HCT116 (cell line): Measurements from ENCODE around the gene BATF3. TPM values are rescaled to one million over a fixed set of nuclear protein-coding genes. Genes with fewer than 3 reads are reported as not detected.

Experiments used
- ATAC-seq: fragments of 200-7000 bp; cut with Tn5 transposase; 2 replicates; pipeline ENCODE4 v1.9.1; 2020; ENCODE audit warnings: mild to moderate bottlenecking, moderate library complexity
- BruUV-seq: library from RNA; stranded (reverse); fragments of 400-500 nt; replicated peaks from 2 replicates; lab custom pipeline; 2021; lab: Mats Ljungman, UMichigan
- CTCF ChIA-PET: fragments of 300-600 bp; sonication (Branson Sonifier 250); formaldehyde crosslinking; loops from one replicate; lab custom pipeline; 2021; ENCODE audit warnings: antibody characterized with exemption; lab: Charles Lee
- POLR2A ChIA-PET: fragments of 300-600, 350-600 bp; sonication (Branson Sonifier 250); formaldehyde crosslinking; loops from one replicate; lab custom pipeline; 2021; ENCODE audit warnings: antibody characterized with exemption; lab: Charles Lee
- RAD21 ChIA-PET, 2 experiments: fragments of 300-600 bp; sonication (Branson Sonifier 250); formaldehyde crosslinking; loops; one replicate each; lab custom pipeline; 2023; ENCODE audit warnings: low total read pairs in 2 of 2; ENCODE audit not compliant: uncharacterized antibody in 2 of 2, unreplicated experiment in 2 of 2, low non-redundant PET in 1 of 2; lab: Charles Lee
- DNase-seq: peaks from one replicate; pipeline ENCODE4 v3.0.0-alpha.2; 2010; ENCODE audit warnings: low read depth, low spot score
- H2AFZ ChIP-seq: fragments of 200-600 bp; shearing (Covaris generic), sonication (generic); 2 replicates; pipeline ENCODE4 v1.6.1; 2017; ENCODE audit warnings: low read depth, mixed run types, mixed read lengths, antibody characterized with exemption, low read length; ENCODE audit not compliant: poor library complexity, severe bottlenecking
- H3K27ac ChIP-seq: 2 replicates; pipeline ENCODE4 v1.5.1; 2012; ENCODE audit warnings: low read depth, low read length
- H3K27me3 ChIP-seq: fragments of 200-600 bp; sonication (generic); 2 replicates; pipeline ENCODE4 v1.6.1; 2016; ENCODE audit warnings: mixed run types, low read length, mixed read lengths; ENCODE audit not compliant: insufficient read depth
- H3K36me3 ChIP-seq, 2 experiments: fragments of 200-500 bp in 1 of 2; fragments of 200-600 bp in 1 of 2; sonication (Bioruptor generic) in 1 of 2; sonication (generic) in 1 of 2; 2 replicates each; pipeline versions ENCODE4 v1.5.1 to v1.6.1; 2014 to 2016; ENCODE audit warnings: low read length in 2 of 2, inconsistent platforms in 1 of 2, mixed read lengths in 1 of 2, mixed run types in 1 of 2; ENCODE audit not compliant: insufficient read depth in 2 of 2, control insufficient read depth in 1 of 2
- H3K4me1 ChIP-seq, 2 experiments: fragments of 200-600 bp in 1 of 2; sonication (generic) in 1 of 2; 2 replicates each; pipeline versions ENCODE4 v1.5.1 to v1.6.1; 2012 to 2017; ENCODE audit warnings: low read length in 2 of 2, inconsistent platforms in 1 of 2, mild to moderate bottlenecking in 1 of 2, mixed read lengths in 1 of 2, mixed run types in 1 of 2, moderate library complexity in 1 of 2; ENCODE audit not compliant: insufficient read depth in 2 of 2, control insufficient read depth in 1 of 2
- H3K4me2 ChIP-seq: fragments of 200-600 bp; sonication (generic); 2 replicates; pipeline ENCODE4 v1.6.1; 2017; ENCODE audit warnings: mixed run types, low read length, mixed read lengths
- H3K4me3 ChIP-seq, 2 experiments: fragments of 200-600 bp in 1 of 2; sonication (generic) in 1 of 2; replicated peaks in 1 of 2; 2 replicates each; pipeline ENCODE4 v1.5.1; 2011 to 2016; ENCODE audit warnings: low read length in 2 of 2, control low read depth in 1 of 2, low read depth in 1 of 2, mild to moderate bottlenecking in 1 of 2, mixed read lengths in 1 of 2, mixed run types in 1 of 2
- H3K79me2 ChIP-seq: fragments of 200-600 bp; sonication (generic); 2 replicates; pipeline ENCODE4 v1.6.1; 2017; ENCODE audit warnings: mild to moderate bottlenecking, mixed run types, low read length, moderate library complexity, mixed read lengths; ENCODE audit not compliant: insufficient read depth
- H3K9ac ChIP-seq: fragments of 200-600 bp; sonication (generic); 2 replicates; pipeline ENCODE4 v1.6.1; 2016; ENCODE audit warnings: low read length, mixed read lengths
- H3K9me2 ChIP-seq: fragments of 200-600 bp; sonication (generic), shearing (Covaris generic); 2 replicates; pipeline ENCODE4 v1.6.1; 2017; ENCODE audit warnings: mixed run types, mild to moderate bottlenecking, moderate library complexity; ENCODE audit not compliant: insufficient read depth
- H3K9me3 ChIP-seq, 2 experiments: fragments of 200-500 bp in 1 of 2; fragments of 200-600 bp in 1 of 2; sonication (Bioruptor generic) in 1 of 2; sonication (generic) in 1 of 2; 2 replicates each; pipeline ENCODE4 v1.6.1; 2014 to 2017; ENCODE audit warnings: low read length in 2 of 2, mixed read lengths in 2 of 2, inconsistent platforms in 1 of 2, low read depth in 1 of 2, mild to moderate bottlenecking in 1 of 2, mixed run types in 1 of 2, moderate library complexity in 1 of 2; ENCODE audit not compliant: control insufficient read depth in 1 of 2, insufficient read depth in 1 of 2
- H4K20me1 ChIP-seq: fragments of 200-600 bp; sonication (generic), shearing (Covaris generic); 2 replicates; pipeline ENCODE4 v1.6.1; 2017; ENCODE audit warnings: mixed run types, mild to moderate bottlenecking, moderate library complexity; ENCODE audit not compliant: insufficient read depth
- EGR1 ChIP-seq: IDR thresholded peaks from 2 replicates; pipeline ENCODE4 v1.6.1; 2012; ENCODE audit warnings: low read depth
- ELF1 ChIP-seq: IDR thresholded peaks from 2 replicates; pipeline ENCODE4 v1.6.1; 2012; ENCODE audit warnings: low read depth, borderline replicate concordance
- EZH2phosphoT487 ChIP-seq: fragments of 200-600 bp; IDR thresholded peaks from 2 replicates; pipeline ENCODE4 v1.6.1; 2018; ENCODE audit warnings: antibody characterized with exemption, borderline replicate concordance
- FOSL1 ChIP-seq: IDR thresholded peaks from 2 replicates; pipeline ENCODE4 v1.6.1; 2012; ENCODE audit warnings: low read depth
- RAD21 ChIP-seq: IDR thresholded peaks from 2 replicates; pipeline ENCODE4 v1.6.1; 2012; ENCODE audit warnings: low read depth, mild to moderate bottlenecking
- SP1 ChIP-seq: IDR thresholded peaks from 2 replicates; pipeline ENCODE4 v1.6.1; 2012; ENCODE audit warnings: low read depth
- SRF ChIP-seq: IDR thresholded peaks from 2 replicates; pipeline ENCODE4 v1.6.1; 2012; ENCODE audit warnings: low read depth
- TCF7L2 ChIP-seq: IDR thresholded peaks from 2 replicates; pipeline ENCODE4 v1.7.0; 2011; ENCODE audit warnings: borderline replicate concordance, inconsistent platforms; ENCODE audit not compliant: insufficient read depth, insufficient read length; ENCODE audit errors: extremely low read depth
- ZFX ChIP-seq: fragments of 450-650 bp; IDR thresholded peaks from 2 replicates; pipeline ENCODE4 v1.6.1; 2017
- ZNF274 ChIP-seq: fragments of 200-500 bp; sonication (Bioruptor generic); IDR thresholded peaks from 2 replicates; pipeline ENCODE4 v1.6.1; 2014; ENCODE audit warnings: mild to moderate bottlenecking, low read depth, low read length, inconsistent platforms
- intact Hi-C: fragments of 100-400 bp; cut with micrococcal nuclease; formaldehyde crosslinking; loops from 2 replicates; pipeline ENCODE4 v1.10.0; 2022
- total RNA-seq: library from RNA; stranded (reverse); gene quantifications from one replicate; pipeline ENCODE4 v1.2.1, GENCODE V29; 2021; ENCODE audit not compliant: unreplicated experiment
- TF ChIP-seq, protein P1 (sequence below): IDR thresholded peaks from 2 replicates; pipeline ENCODE4 v1.6.1; 2012
- TF ChIP-seq, protein P2 (sequence below): IDR thresholded peaks from 2 replicates; pipeline ENCODE4 v1.6.1; 2011; ENCODE audit warnings: mild to moderate bottlenecking, low read length, moderate library complexity; ENCODE audit not compliant: insufficient replicate concordance; ENCODE audit errors: extremely low read depth
- TF ChIP-seq, protein P3 (sequence below): IDR thresholded peaks from 2 replicates; pipeline ENCODE4 v1.6.1; 2012; ENCODE audit warnings: low read depth

The BATF3 gene
- total RNA-seq, 1 experiment from 2014 or later: 4.8 TPM

DNA sequence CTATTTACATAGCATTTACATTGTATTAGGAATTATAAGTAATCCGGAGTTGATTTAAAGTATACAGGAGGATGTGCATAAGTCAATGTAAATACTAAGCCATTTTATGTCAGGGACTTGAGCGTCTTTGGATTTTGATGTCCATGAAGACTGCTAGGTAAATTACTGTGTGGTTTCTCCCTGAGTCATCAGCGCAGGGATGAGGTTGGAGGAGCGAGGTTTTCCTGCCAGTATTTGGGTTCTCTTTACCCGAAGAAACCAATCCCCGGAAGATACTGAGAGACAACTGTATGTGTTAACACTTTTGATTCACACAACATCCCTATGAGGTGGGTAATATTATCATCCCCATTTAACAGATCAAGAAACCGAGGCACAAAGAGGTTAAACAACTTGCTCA, 29.3 kb downstream of the BATF3 start:
- no peaks in the 10 kb centered on the region for H3K36me3 ChIP-seq
- no peak overlapping the region for H2AFZ ChIP-seq
- CTCF ChIA-PET: no interaction called here
- POLR2A ChIA-PET: no interaction called here
- RAD21 ChIA-PET: no interaction called here
- no peaks in the 10 kb centered on the region for H3K9me2 ChIP-seq
- no peak overlapping the region for H3K4me2 ChIP-seq
- no peak overlapping the region for H3K4me3 ChIP-seq
- no peaks in the 10 kb centered on the region for H3K9me3 ChIP-seq
- BruUV-seq: no TSS peak
- intact Hi-C loops: no loop called here
- no peaks in the 10 kb centered on the region for H3K79me2 ChIP-seq
- H3K27ac ChIP-seq: no peak overlapping the region
- H3K27me3 ChIP-seq: no peaks in the 10 kb centered on the region
- peaks cover 7 to 22% of the 10 kb centered on the region in 2 experiments; a peak in 3 of 4 replicates for H3K4me1 ChIP-seq
- DNase-seq: no peak
- no peak overlapping the region for H3K9ac ChIP-seq
- no peaks in the 10 kb centered on the region for H4K20me1 ChIP-seq
- no peak for ATAC-seq
- TF ChIP-seq ZFX: no peak
- no peak for TF ChIP-seq EZH2phosphoT487
- TF ChIP-seq, protein P1, sequence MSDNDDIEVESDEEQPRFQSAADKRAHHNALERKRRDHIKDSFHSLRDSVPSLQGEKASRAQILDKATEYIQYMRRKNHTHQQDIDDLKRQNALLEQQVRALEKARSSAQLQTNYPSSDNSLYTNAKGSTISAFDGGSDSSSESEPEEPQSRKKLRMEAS: no peak
- TF ChIP-seq, protein P2, sequence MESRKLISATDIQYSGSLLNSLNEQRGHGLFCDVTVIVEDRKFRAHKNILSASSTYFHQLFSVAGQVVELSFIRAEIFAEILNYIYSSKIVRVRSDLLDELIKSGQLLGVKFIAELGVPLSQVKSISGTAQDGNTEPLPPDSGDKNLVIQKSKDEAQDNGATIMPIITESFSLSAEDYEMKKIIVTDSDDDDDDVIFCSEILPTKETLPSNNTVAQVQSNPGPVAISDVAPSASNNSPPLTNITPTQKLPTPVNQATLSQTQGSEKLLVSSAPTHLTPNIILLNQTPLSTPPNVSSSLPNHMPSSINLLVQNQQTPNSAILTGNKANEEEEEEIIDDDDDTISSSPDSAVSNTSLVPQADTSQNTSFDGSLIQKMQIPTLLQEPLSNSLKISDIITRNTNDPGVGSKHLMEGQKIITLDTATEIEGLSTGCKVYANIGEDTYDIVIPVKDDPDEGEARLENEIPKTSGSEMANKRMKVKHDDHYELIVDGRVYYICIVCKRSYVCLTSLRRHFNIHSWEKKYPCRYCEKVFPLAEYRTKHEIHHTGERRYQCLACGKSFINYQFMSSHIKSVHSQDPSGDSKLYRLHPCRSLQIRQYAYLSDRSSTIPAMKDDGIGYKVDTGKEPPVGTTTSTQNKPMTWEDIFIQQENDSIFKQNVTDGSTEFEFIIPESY: no peak
- TF ChIP-seq, protein P3, sequence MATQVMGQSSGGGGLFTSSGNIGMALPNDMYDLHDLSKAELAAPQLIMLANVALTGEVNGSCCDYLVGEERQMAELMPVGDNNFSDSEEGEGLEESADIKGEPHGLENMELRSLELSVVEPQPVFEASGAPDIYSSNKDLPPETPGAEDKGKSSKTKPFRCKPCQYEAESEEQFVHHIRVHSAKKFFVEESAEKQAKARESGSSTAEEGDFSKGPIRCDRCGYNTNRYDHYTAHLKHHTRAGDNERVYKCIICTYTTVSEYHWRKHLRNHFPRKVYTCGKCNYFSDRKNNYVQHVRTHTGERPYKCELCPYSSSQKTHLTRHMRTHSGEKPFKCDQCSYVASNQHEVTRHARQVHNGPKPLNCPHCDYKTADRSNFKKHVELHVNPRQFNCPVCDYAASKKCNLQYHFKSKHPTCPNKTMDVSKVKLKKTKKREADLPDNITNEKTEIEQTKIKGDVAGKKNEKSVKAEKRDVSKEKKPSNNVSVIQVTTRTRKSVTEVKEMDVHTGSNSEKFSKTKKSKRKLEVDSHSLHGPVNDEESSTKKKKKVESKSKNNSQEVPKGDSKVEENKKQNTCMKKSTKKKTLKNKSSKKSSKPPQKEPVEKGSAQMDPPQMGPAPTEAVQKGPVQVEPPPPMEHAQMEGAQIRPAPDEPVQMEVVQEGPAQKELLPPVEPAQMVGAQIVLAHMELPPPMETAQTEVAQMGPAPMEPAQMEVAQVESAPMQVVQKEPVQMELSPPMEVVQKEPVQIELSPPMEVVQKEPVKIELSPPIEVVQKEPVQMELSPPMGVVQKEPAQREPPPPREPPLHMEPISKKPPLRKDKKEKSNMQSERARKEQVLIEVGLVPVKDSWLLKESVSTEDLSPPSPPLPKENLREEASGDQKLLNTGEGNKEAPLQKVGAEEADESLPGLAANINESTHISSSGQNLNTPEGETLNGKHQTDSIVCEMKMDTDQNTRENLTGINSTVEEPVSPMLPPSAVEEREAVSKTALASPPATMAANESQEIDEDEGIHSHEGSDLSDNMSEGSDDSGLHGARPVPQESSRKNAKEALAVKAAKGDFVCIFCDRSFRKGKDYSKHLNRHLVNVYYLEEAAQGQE: no peak
- TF ChIP-seq ZNF274: no peak
- no peak for TF ChIP-seq ELF1
- no peak for TF ChIP-seq EGR1
- TF ChIP-seq RAD21: no peak
- TF ChIP-seq SRF: no peak
- no peak for TF ChIP-seq SP1
- TF ChIP-seq TCF7L2: no peak
- no peak for TF ChIP-seq FOSL1
